ENCODE results near the gene BMPR1B.

Gene BMPR1B

GRCh38 chr4:95068818-95069478 is 311.2 kb downstream of the BMPR1B start:
- H3K27ac ChIP-seq = no peak overlapping the region
- no peaks in the 10 kb centered on the region for H3K36me3 ChIP-seq
- no peak for TF ChIP-seq CTCF (IDR thresholded peaks at IDR 0.05; ENCODE audit: low read depth, low read length)
- no peak for DNase-seq
- H3K9me3 ChIP-seq (ENCODE audit: severe bottlenecking) = no peaks in the 10 kb centered on the region
- no peak overlapping the region for H3K4me3 ChIP-seq (ENCODE audit: low read depth, low read length)
- H3K27me3 ChIP-seq (ENCODE audit: insufficient read depth, low read depth, severe bottlenecking) = no peaks in the 10 kb centered on the region

GRCh38 chr4:95071851-95072250 is 314.1 kb downstream of the BMPR1B start:
- no peak for DNase-seq
- TF ChIP-seq CTCF (IDR thresholded peaks at IDR 0.05; ENCODE audit: low read depth, low read length) = no peak
- Histone ChIP-seq H3K4me3 (ENCODE audit: low read depth, low read length) (no peak overlapping the region), H3K36me3 (no peaks in the 10 kb centered on the region), H3K9me3 (ENCODE audit: severe bottlenecking) (no peaks in the 10 kb centered on the region), H3K27ac (no peak overlapping the region), H3K27me3 (ENCODE audit: insufficient read depth, low read depth, severe bottlenecking) (no peaks in the 10 kb centered on the region)

- TF ChIP-seq CTCF (IDR thresholded peaks at IDR 0.05; ENCODE audit: low read depth, low read length) = no peak
- Histone ChIP-seq H3K9me3 (ENCODE audit: severe bottlenecking) (no peaks in the 10 kb centered on the region), H3K27ac (no peak overlapping the region), H3K4me3 (ENCODE audit: low read depth, low read length) (no peak overlapping the region), H3K27me3 (ENCODE audit: insufficient read depth, low read depth, severe bottlenecking) (no peaks in the 10 kb centered on the region), H3K36me3 (no peaks in the 10 kb centered on the region)
- no peak for DNase-seq
Observed at GRCh38 chr4:95073646-95074045, 315.9 kb downstream of the BMPR1B start.

- H3K9me3 ChIP-seq (ENCODE audit: severe bottlenecking) = no peaks in the 10 kb centered on the region
- H3K36me3 ChIP-seq = no peaks in the 10 kb centered on the region
- no peak for TF ChIP-seq CTCF (IDR thresholded peaks at IDR 0.05; ENCODE audit: low read depth, low read length)
- H3K27me3 ChIP-seq (ENCODE audit: insufficient read depth, low read depth, severe bottlenecking) = no peaks in the 10 kb centered on the region
- no peak overlapping the region for H3K4me3 ChIP-seq (ENCODE audit: low read depth, low read length)
- no peak for DNase-seq
- H3K27ac ChIP-seq = no peak overlapping the region
Observed at GRCh38 chr4:95077864-95078263, 320.1 kb downstream of the BMPR1B start.

GRCh38 chr4:95080969-95081368 is 323.2 kb downstream of the BMPR1B start:
- Histone ChIP-seq H3K27me3 (ENCODE audit: insufficient read depth, low read depth, severe bottlenecking) (no peaks in the 10 kb centered on the region), H3K4me3 (ENCODE audit: low read depth, low read length) (no peak overlapping the region), H3K9me3 (ENCODE audit: severe bottlenecking) (no peaks in the 10 kb centered on the region), H3K27ac (no peak overlapping the region), H3K36me3 (no peaks in the 10 kb centered on the region)
- DNase-seq = no peak
- no peak for TF ChIP-seq CTCF (IDR thresholded peaks at IDR 0.05; ENCODE audit: low read depth, low read length)

- H3K9me3 ChIP-seq (ENCODE audit: severe bottlenecking) = no peaks in the 10 kb centered on the region
- no peak for DNase-seq
- H3K4me3 ChIP-seq (ENCODE audit: low read depth, low read length) = no peak overlapping the region
- H3K27ac ChIP-seq = no peak overlapping the region
- no peaks in the 10 kb centered on the region for H3K27me3 ChIP-seq (ENCODE audit: insufficient read depth, low read depth, severe bottlenecking)
- no peaks in the 10 kb centered on the region for H3K36me3 ChIP-seq
- TF ChIP-seq CTCF (IDR thresholded peaks at IDR 0.05; ENCODE audit: low read depth, low read length) = no peak
Observed at GRCh38 chr4:95084584-95084983, 326.8 kb downstream of the BMPR1B start.

All from WERI-Rb-1 (cell line).